Measurements from ENCODE around the gene ATP2C2. TPM values are rescaled to one million over a fixed set of nuclear protein-coding genes. Genes with fewer than 3 reads are reported as not detected.
"Not testable (repeated sequence)": the region's sequence is repeated elsewhere in the genome, so short reads cannot be mapped to it uniquely, and the experiment has no call there.

Gene ATP2C2
- total RNA-seq, 1 experiment from 2014 or later = not detected

GRCh38 chr16:84340325-84341040, 27.9 kb upstream of the ATP2C2 start:
- no peak for DNase-seq (ENCODE audit: low read depth)

GRCh38 chr16:84341528-84342295, 26.6 kb upstream of the ATP2C2 start:
- no peak for DNase-seq (ENCODE audit: low read depth)

- DNase-seq (ENCODE audit: low read depth) = not testable (repeated sequence)
Measured at GRCh38 chr16:84343800-84344199, 24.5 kb upstream of the ATP2C2 start.

GRCh38 chr16:84344781-84345180, 23.6 kb upstream of the ATP2C2 start:
- DNase-seq (ENCODE audit: low read depth) = no peak

- no peak for DNase-seq (ENCODE audit: low read depth)
Measured at GRCh38 chr16:84347161-84347560, 21.2 kb upstream of the ATP2C2 start.

- DNase-seq (ENCODE audit: low read depth) = no peak
Measured at GRCh38 chr16:84348386-84348888, 19.9 kb upstream of the ATP2C2 start.

GRCh38 chr16:84349862-84350684, 18.3 kb upstream of the ATP2C2 start:
- DNase-seq (ENCODE audit: low read depth) = no peak

GRCh38 chr16:84350685-84351400, 17.5 kb upstream of the ATP2C2 start:
- DNase-seq (ENCODE audit: low read depth) = no peak

GRCh38 chr16:84351630-84352029, 16.7 kb upstream of the ATP2C2 start:
- no peak for DNase-seq (ENCODE audit: low read depth)

GRCh38 chr16:84354306-84354705, 14.0 kb upstream of the ATP2C2 start:
- no peak for DNase-seq (ENCODE audit: low read depth)

- DNase-seq (ENCODE audit: low read depth) = no peak
Measured at GRCh38 chr16:84355149-84355548, 13.2 kb upstream of the ATP2C2 start.

- DNase-seq (ENCODE audit: low read depth) = no peak
Measured at GRCh38 chr16:84356176-84356575, 12.2 kb upstream of the ATP2C2 start.

- DNase-seq (ENCODE audit: low read depth) = peak; percentile 66
Measured at GRCh38 chr16:84356591-84357116, 11.7 kb upstream of the ATP2C2 start.

- peak; percentile 74 for DNase-seq (ENCODE audit: low read depth)
Measured at GRCh38 chr16:84357191-84357651, 11.1 kb upstream of the ATP2C2 start.

GRCh38 chr16:84358601-84359295, 9.6 kb upstream of the ATP2C2 start:
- DNase-seq (ENCODE audit: low read depth) = no peak

- no peak for DNase-seq (ENCODE audit: low read depth)
Measured at GRCh38 chr16:84359326-84359725, 9.0 kb upstream of the ATP2C2 start.

GRCh38 chr16:84360170-84360569, 8.2 kb upstream of the ATP2C2 start:
- DNase-seq (ENCODE audit: low read depth) = no peak

- no peak for DNase-seq (ENCODE audit: low read depth)
Measured at GRCh38 chr16:84360748-84361147, 7.6 kb upstream of the ATP2C2 start.

- DNase-seq (ENCODE audit: low read depth) = no peak
Measured at GRCh38 chr16:84361546-84361945, 6.8 kb upstream of the ATP2C2 start.

GRCh38 chr16:84362471-84362941, 5.8 kb upstream of the ATP2C2 start:
- no peak for DNase-seq (ENCODE audit: low read depth)

All from RPMI7951 (cell line).